ENCODE data around the gene DNAJC25.
"Not testable (repeated sequence)": the region's sequence is repeated elsewhere in the genome, so short reads cannot be mapped to it uniquely, and the experiment has no call there.

The DNAJC25 gene

DNA sequence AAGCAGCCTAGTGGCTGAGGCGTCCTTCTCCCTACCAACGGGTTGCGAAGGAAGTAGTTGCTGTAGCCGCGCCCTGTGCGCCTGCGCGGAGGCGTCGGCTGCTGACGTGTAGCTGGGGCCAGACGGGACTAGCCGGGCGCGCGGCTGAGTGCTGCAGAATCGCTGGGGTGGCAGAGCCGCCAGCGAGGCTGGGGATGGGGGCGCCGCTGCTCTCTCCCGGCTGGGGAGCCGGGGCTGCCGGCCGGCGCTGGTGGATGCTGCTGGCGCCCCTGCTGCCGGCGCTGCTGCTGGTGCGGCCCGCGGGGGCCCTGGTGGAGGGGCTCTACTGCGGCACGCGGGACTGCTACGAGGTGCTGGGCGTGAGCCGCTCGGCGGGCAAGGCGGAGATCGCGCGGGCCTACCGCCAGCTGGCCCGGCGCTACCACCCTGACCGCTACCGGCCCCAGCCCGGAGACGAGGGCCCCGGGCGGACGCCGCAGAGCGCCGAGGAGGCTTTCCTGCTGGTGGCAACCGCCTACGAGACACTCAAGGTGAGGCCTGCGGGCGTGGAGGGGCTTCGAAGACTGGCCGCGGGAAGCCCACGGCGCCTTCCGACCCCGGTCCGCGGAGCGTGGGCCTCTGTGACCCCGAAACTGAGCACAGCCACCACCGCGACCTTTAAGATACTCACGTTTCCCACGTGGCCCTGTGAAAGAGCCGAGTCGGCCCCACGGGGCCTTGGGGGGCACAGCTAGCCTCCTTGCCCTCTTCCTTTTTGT, at the start of gene DNAJC25:
TSS of gene DNAJC25 (plus strand) at position 121 of the 758 bp plus-strand sequence. CDS start at position 195, 74 bp downstream.
- DNase-seq: peak; percentile 88 to 90

DNA sequence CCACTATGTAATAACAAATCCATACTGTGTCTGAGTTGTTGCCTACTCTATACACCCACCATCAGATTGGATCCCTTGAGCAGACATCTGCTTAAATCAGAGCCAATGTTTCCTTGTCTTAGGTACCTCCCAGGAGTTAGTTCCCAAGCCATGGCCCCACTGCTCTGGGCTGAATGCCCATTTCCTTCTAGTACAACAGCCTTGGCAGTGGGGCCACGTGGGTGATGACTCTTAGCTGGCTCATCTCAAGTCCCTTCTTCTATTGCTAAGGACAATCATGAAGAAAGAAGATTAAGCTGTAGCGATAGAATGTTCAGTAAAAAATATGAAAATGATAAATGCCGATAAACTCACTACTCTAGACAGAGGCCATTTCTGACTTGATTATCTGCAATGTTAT, 48.2 kb upstream of the DNAJC25 start:
- DNase-seq: no peak

DNA sequence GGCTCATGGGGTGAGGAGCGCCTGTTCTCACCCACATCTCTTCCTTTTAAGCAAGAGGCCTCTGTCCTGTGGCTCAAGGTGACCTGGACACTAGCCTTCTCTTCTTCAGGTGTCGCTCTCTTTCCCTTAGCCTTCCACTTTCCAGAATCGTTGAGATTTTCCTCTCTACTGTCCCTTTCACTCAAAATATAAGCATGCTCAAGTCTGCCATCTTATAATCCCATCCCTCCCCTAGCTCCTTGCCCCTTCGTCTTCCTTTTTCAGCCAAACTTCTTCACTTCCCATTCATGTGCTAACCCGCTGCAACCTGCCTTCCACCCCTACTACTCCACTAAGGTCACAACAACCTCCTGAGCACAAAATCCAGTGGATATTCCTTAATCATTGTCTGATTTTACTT, 44.8 kb upstream of the DNAJC25 start:
- no peak for DNase-seq

DNA sequence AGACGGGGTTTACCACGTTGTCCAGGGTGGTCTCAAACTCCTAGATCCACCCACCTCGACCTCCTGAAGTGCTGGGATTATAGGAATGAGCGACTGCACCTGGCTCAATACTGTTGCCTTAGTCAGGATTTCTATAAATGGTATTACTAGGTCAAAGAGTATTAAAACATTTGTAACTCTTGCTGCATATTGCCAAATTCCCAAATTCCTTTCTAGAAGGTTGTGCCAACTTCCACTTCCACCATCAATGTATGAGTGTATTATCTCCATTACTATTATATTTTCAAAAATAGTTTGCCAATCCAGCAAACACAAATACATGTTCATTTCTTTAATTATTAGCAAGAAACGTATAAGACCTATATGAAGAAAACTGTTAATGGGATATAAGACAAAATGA, 42.3 kb upstream of the DNAJC25 start:
- DNase-seq: no peak

DNA sequence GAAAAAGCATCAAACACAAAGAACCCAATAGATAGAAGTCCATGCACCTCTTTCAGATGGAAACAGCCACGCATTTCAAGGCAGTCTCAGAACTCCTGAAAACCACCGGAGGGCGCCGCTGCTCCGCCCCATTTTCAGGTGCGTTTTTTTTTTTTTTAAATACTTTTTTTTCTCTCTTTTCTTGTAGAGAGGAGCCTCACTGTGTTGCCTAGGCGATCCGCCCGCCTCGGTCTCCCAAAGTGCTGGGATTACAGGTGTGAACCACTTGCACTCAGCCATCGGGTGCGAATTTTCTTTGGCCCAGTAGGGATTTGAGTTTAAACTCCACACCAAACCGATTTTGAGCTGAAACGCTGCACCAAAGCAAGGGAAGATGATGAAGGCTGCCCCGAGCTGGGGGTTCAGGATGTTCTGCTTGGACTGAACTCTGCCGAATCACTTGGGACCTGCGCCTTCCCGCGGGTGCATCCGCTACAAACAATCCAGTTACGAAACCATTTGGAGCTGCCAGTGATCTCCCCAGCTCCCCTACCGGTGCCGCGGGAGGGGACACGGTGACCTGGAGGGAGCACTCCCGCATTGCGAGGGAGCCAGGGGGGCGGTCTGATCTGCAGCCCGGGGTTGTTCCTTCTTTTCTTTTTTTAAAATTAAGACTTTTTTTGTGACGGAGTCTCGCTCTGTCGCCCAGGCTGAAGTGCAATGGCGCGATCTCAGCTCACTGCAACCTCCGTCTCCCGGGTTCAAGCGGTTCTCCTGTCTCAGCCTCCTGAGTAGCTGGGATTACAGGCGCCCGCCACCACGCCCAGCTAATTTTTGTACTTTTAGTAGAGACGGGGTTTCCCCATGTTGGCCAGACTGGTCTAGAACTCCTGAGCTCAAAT, 33.0 kb upstream of the DNAJC25 start:
- peak; percentile 46 to 47 for DNase-seq

DNA sequence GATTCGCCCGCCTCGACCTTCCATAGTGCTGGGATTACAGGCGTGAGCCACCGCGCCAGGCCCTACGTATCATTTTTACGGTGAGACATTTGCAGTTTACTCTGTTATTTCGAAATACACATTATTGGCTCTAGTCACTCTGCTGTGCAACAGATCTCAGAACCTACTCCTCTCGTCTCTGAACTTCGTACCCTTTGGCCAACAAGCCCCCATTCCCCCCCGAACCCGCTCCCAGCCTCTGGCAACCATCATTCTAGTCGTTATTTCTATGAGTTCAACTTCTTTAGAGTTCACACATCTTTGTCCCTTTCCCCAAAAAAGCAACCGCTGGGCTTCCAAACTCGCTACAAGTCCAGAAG, 32.4 kb upstream of the DNAJC25 start:
- peak in 1 of 2 donors; percentile 4 for DNase-seq

DNA sequence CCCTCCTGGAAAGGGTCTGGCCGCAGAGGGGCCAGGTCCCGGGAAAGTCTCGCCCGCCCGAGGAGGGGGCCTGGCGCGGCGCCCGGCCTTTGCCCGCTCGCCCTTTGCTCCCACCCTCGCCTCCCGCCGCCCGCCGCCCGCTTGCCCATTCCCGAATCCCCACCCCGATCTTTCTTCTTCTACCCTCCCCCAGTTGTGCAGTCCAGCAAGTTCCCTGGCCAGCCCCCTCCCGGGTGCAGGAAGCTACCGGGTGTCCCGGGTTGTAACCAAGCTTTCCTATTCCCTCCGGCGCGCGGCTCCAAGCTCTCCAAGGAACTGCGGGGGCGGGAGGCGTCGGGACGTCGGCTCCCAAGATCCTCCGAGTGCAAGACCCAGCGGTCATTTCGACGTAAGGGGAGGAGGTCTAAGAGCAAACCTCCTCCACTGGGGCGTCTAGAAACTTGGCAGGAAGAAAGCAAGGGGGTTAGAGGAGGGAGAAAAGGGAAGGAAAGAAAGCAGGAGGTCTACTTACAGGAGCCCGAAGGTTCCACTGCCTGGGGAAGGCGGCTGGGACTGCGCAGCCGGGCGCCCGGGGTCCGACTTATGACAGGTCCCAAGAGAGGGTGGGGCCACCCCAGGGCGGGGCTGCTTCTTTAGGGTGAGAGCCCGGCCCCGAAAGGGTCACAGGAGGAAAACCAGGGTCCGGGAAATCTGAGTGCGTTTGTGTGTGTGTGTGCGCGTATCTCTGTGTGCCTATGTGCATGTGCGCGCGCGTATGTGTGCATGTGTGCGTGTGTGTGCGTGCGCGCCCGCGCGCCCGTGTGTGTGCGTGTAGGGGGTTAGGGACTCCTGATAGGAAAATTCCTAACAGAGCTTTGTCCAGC, 31.8 kb upstream of the DNAJC25 start, which contains the start of gene PTGR1:
TSS of gene PTGR1 (minus strand) at position 556 of the 863 bp plus-strand sequence. CDS start 2,225 bp downstream, outside the sequence.
- peak; percentile 10 to 16 for DNase-seq

DNA sequence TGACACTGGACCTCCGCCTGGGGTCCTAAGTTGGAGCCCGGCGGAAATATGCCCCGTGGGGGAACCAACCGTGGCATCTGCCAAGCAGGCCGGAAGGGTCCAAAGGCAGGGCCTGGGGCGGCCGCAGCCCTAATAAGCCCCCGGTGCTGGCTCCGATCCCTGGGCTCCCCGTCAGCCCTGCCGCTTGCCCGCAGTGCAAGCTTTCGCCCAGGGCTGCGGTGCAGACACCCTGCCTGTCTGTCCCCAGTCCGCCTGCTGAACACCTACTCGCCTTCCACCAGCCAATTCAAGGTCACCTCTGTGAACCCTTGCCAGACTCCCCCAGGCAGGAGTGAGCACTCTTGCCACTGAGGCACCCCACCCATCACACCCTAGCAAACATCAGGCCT, 31.2 kb upstream of the DNAJC25 start:
- no peak for DNase-seq

DNA sequence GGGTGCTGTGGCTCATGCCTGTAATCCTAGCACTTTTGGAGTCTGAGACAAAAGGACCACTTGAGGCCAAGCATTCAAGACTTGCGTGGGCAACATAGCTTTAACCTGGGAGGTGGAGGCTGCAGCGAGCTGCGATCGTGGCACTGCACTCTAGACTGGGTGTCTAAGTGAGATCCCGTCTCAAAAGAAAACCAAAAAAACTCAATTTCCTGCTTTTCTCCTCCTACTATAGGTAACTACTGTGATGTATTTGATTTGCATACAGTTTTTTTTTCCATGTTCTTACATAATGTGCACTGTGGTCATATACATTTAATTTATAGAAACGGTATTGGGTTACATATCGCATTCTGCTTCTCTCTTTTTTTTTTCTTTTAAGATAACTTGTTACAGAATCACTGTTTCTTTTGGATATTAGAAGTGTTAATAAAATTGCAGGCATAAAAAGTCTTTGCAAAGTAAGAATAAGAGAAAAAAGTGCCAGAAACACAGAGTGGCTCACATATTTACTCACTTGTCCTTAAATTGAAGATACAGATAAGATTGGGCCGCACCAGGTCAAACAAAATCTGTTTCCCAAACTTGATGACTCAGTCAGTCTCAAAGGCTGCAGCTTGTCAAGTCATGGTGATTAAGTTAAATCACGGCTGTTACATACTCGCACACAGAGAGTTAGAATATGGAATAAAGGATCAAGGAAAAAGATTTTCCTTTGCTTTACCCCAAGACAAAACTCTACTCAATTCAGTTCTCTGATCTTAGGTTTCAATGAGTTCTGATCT, 29.7 kb upstream of the DNAJC25 start:
- no peak for DNase-seq

DNA sequence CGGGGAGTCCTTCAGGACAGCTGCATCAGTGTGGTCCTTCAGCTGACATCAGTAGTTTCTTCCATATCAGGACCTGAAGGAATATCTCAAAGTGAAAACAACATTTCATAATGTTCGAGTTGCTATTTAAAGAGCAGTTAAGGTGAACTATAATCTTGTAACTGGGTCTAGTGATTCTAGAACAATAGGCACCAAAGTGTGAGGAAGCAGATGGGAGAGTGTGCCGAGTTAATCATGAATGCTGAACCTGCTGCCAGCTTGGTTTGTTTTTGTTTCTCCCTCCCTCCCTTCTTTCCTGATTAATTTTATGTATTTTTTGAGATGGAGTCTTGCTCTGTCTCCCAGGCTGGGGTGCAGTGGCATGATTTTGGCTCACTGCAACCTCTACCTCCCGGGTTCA, 28.1 kb upstream of the DNAJC25 start:
- DNase-seq: no peak

DNA sequence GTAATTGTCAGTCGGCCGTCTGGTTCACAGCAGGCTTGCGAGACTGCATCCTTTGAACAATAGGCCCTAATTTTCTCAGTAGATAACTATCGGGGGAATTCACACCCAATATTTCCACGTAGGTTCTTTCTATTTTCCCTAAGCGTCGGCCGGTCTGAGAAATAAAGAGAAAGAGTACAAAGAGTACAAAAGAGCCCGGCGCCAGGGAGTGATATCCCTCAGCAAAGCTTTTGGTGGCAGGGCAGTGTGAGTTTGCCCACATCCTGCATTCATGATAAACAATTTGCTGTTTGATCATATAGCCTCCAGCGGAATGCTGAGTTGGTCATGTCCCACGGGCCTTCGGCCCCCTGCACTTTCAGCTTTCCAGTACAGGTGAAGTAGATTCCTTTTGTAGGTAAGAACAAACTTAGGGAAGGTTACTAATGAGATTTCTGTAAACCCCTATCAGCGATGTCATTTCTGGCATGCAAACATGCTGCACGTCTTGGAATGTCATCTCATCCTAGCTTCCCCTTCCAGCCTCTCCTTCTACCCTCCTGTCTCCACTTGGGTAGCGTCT, 27.0 kb upstream of the DNAJC25 start:
- no peak for DNase-seq

DNA sequence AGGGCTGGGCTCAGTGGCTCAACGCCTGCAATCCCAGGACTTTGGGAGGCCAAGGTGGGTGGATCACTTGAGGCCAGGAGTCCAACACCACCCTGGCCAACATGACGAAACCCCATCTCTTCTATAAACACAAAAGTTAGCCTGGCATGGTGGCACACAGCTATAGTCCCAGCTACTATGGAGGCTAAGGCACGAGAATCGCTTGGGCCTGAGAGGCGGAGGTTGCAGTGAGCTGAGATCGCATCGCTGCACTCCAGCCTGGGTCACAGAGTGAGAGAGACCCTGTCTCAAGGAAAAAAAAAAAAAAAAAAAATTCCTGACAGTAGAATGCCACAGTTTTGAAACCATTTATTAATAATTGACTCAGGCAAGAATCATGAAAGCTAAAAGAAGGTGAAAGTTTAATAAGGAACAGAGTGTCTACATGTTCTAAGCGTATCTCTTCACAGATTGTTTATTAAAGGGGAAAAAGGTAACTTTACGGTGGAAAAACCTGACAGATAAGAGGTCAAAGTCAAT, 26.0 kb upstream of the DNAJC25 start:
- no peak for DNase-seq

DNA sequence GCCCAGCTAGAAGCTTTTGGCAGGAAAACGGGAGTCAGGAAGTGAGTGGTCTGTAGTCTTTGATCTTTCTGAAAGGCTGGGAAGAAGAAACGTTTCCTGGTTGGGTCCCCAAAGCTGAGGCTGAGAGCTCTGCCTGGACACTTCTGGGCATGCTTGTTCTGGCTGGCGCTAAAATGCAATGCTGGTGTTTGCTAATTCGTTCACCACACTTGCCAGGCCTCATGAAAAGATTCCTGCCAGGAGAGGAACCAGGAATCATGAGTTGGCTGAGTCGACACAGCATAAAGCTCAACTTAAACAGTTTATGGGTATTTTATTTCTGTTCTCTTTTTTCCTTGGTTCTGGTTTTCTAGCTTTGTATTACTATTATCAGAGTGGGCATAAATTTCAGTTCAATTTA, 21.0 kb upstream of the DNAJC25 start:
- no peak for DNase-seq

DNA sequence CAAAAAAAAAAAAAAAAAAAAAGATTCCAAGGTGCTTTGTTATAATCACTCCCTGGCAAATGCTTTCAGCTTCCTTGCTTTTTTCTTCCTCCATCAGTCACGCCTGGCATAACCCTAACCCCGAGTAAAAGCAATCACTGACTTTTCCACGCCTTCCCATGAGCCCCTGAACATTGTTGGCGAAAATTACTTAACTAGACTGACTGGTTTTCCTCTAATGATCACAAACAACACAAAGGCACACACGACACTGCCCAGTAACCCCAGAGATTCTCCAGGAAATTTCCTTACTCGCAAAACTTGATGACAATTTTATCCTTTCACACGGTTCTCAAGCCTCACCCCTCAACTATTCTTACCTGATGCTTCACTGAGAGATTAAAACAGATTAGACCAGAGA, 20.3 kb upstream of the DNAJC25 start:
- DNase-seq: no peak

DNA sequence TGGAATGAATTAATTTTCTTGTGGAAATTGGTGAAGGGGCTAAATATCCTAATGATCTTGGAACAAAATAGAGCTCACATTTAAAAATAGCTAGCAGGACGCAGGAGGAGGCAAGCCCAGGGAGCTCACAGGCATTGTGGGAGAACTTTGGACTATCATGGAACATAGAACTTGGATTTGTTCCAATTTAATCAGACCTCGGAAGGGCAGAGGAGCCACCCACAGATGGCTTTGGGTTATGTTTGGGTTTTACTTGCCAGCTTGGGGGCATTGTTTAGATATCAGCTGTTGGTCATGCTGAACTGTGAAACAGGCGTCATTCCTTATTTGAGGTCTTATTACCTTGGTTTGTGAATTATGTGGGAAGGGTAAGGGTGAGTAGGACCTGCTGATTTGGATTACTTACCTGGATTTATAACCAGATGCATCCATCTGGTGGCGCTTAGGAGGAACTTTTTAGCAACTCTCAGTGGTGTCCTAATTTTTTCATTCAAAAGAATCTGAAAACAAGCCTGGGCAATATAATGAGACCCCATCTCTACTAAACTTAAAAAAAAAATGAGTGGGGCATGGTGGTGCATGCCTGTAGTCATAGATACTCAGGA, 17.6 kb upstream of the DNAJC25 start:
- no peak for DNase-seq

DNA sequence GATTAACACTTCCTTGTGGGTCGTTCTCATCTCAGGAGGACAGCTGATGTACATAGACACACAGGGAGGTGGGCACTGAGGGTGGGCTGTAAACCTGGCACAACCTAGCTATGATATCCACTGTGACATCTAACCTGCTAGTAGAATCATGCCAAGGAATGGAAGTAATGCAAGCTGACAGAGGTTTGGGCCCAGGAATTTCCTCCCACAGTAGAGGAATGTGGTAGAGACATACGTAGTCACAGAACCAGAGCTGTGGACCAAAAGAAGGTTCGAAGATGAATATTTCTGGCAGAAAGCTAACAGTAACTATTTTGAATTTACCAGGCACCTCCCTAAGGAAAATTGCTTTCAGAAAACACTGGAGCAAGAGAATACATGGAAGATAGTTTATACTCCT, 15.2 kb upstream of the DNAJC25 start:
- DNase-seq: no peak

DNA sequence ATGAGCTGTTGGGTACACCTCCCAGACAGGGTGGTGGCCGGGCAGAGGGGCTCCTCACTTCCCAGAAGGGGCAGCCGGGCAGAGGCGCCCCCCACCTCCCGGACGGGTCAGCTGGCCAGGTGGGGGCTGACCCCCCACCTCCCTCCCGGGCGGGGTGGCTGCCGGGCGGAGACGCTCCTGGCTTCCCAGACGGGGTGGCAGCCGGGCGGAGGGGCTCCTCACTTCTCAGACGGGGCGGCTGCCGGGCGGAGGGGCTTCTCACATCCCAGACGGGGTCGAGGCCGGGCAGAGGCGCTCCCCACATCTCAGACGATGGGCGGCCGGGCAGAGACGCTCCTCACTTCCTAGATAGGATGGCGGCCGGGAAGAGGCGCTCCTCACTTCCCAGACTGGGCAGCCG, 13.8 kb upstream of the DNAJC25 start:
- DNase-seq: not testable (repeated sequence)

DNA sequence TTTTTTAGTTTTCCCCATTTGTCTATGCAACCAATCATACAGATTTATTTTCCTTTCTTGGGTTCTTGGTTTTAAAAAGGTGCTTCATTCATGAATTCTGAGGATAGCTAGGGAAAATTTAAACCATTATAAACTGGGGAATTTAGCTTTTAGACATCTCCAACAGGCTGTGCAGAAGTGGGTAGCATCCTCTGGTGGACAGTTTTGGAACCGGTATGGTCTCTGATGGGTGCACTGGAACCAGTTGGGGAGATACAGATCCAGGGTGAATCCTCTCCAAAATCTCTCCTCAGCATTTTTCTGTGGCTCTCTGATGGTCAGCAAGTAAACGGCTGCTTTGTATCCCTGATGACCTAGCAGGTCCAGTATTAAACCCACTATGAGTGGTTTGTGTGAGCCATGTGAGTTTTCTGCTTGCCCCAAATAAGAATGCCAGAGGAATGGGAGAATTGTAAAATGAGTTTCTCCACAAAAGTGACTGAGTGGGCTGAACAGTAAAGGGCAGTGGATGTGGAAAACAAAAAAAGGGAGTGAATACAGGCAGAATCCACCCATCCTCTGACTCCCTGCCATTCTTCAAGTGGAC, 9.1 kb upstream of the DNAJC25 start:
- no peak for DNase-seq

DNA sequence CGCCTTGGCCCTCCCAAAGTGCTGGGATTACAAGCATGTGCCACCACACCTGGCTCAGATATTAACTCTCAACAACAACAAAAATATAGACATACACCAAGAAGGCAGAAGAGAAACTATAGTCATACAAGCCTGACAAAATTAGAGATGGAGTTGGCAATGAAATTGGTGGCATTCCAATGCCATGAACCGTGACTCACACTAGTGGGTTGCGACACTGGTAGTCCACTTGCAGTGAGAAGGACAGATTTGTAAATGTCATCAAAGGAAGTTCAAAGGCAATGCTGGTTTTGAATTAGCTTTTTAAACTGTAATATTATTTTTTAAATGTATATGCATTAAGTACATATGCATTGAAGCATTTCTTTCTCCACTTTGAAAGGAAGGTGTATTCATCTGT, 8.5 kb upstream of the DNAJC25 start:
- DNase-seq: no peak

DNA sequence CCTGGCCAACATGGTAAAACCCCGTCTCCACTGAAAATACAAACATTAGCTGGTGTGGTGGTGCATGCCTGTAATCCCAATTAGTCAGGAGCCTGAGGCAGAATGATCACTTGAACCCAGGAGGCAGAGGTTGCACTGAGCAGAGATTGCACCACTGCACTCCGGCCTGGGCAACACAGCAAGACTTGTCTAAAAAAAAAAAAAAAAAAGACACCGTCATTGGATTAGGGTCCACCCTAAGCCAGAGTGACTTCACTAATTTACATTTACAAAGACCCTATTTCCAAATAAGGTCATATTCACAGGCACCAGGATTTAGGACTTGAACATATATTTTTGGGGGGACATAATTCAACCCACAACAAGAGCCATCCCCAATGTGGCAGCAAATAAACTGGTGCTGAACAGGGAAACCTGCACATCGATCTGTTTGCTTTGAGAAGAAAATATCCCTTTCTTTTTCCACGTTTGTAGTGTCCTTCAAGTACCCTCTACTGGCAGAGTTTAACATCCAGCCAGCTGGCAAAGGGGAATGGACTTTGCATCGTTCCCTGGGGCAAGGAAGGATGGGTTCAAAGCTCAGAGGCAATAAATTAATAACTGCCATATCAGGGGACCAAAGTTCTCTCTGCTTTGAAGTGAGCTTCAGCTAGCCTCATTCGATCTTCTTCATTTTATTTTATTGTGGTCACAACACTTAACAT, 3.7 kb upstream of the DNAJC25 start:
- DNase-seq: no peak

Measured in stimulated activated CD4-positive, alpha-beta T cell treated with anti-CD3 and anti-CD28 coated beads, Interleukin-2, amount 100 ng/mL, for 48 hours (primary cell).